ENCODE results near the gene GPAT2. TPM values are rescaled to one million over a fixed set of nuclear protein-coding genes. Genes with fewer than 3 reads are reported as not detected.
"Not testable (repeated sequence)": the region's sequence is repeated elsewhere in the genome, so short reads cannot be mapped to it uniquely, and the experiment has no call there.

GPAT2 gene
- total and polyA plus RNA-seq, 2 of the 4 experiments (the other 2 are of a cell fraction): 0.36 to 0.53 TPM

DNA sequence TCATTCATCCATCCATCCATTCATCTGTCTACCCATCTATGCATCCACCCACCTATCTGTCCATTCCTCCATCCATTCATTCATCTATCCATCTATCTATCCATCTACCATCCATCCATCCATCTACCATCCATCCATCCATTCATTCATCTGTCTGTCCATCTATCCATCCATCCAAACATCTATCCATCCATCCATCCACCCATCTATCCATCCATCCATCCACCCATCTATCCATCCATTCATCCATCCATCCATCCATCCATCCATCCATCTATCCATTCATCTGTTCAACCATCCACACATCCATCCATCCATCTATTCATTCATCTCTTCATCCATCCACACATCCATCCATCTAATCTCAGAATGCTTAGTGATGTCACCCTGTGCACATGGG, 30.0 kb upstream of the GPAT2 start:
- Histone ChIP-seq H3K27me3 (ENCODE audit: control insufficient read depth, insufficient read depth, low read length) (peaks cover 13% of the 10 kb centered on the region), H2BK5ac (ENCODE audit: low read depth, low read length, poor library complexity, severe bottlenecking) (peak overlapping the region; percentile 0)
- H2AK5ac ChIP-seq (ENCODE audit: low read depth, low read length); H3K4ac ChIP-seq (ENCODE audit: low read depth, low read length); POLR2A ChIA-PET (ENCODE audit: unreplicated experiment); H4K20me1 ChIP-seq (ENCODE audit: insufficient read depth, low read length); H2BK120ac ChIP-seq (ENCODE audit: low read depth, low read length); H3K4me3 ChIP-seq (ENCODE audit: insufficient read depth, low read depth, low read length); H3K9me3 ChIP-seq (ENCODE audit: control insufficient read depth, insufficient read depth, low read length); H3K36me3 ChIP-seq (ENCODE audit: control insufficient read depth, insufficient read depth, low read length); H4K8ac ChIP-seq (ENCODE audit: low read depth in 2 of 2, low read length in 2 of 2); ATAC-seq (ENCODE audit: low read depth); DNase-seq; H3K56ac ChIP-seq (ENCODE audit: extremely low read depth, insufficient read depth, low read length); BruUV-seq (replicated peaks); H4K91ac ChIP-seq (ENCODE audit: insufficient read depth, low read depth, low read length); H2BK20ac ChIP-seq (ENCODE audit: low read depth, low read length); intact Hi-C loops (cut with micrococcal nuclease); H3K23ac ChIP-seq (ENCODE audit: low read depth, low read length); H3K9ac ChIP-seq (ENCODE audit: low read depth, low read length); H3K14ac ChIP-seq (replicated peaks; ENCODE audit: low read depth, low read length); H3K9me1 ChIP-seq (ENCODE audit: insufficient read depth, low read length); dilution Hi-C loops (cut with HindIII; ENCODE audit: low sequenced_read_pairs, unreplicated experiment); H3K27ac ChIP-seq (ENCODE audit: insufficient read depth, low read length); H3K79me1 ChIP-seq (ENCODE audit: low read depth in 1 of 2, low read length in 2 of 2); H4K5ac ChIP-seq (ENCODE audit: low read depth, low read length); H2AFZ ChIP-seq (replicated peaks; ENCODE audit: low read length, poor library complexity); H3K4me1 ChIP-seq (ENCODE audit: control insufficient read depth, insufficient read depth, low read length); H2AK9ac ChIP-seq (replicated peaks; ENCODE audit: low read depth, low read length, poor library complexity); H3K4me2 ChIP-seq (ENCODE audit: low read depth, low read length); H2BK15ac ChIP-seq (ENCODE audit: low read depth, low read length); CTCF ChIA-PET; H3K18ac ChIP-seq (ENCODE audit: low read depth, low read length): not testable (repeated sequence)
- in situ Hi-C loops (cut with MboI; ENCODE audit: low sequenced_read_pairs): loop anchor here (25.0 kb wide), 1 partner anchor 1598 kb away; the partner anchor contains the start of genes ACTR1B and C2orf92

DNA sequence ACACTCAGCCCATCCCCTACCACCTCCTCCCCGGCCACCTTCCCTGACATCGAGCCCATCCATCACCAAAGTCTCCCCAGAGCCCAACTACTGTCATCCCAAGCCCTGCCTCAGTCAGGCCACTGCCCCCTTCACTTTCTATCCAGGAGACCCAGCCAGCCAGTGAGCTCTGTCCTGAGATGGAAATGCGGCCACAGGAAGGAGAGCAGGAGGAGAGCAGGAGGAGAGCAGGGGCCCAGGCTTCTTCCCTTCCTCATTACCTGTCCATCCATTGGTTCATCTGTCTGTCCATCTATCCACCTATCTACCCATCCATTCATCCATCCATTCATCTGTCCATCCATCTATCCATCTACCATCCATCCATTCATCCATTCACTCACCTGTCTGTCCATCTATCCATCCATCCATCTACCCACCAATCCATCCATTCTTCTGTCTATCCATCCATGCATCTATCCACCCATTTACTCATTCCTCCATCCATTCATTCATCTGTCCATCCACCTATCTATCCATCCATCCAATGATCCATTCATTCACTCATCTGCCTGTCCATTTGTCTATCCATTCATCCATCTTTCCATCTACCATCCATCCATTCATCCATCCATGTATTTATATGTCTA, 29.4 kb upstream of the GPAT2 start:
- DNase-seq; H4K5ac ChIP-seq (ENCODE audit: low read depth, low read length); H4K91ac ChIP-seq (ENCODE audit: insufficient read depth, low read depth, low read length); H3K23ac ChIP-seq (ENCODE audit: low read depth, low read length); H3K9me3 ChIP-seq (ENCODE audit: control insufficient read depth, insufficient read depth, low read length); H4K20me1 ChIP-seq (ENCODE audit: insufficient read depth, low read length); H3K4ac ChIP-seq (ENCODE audit: low read depth, low read length); H3K4me1 ChIP-seq (ENCODE audit: control insufficient read depth, insufficient read depth, low read length); H3K36me3 ChIP-seq (ENCODE audit: control insufficient read depth, insufficient read depth, low read length); H2AK9ac ChIP-seq (replicated peaks; ENCODE audit: low read depth, low read length, poor library complexity); ATAC-seq (ENCODE audit: low read depth); CTCF ChIA-PET; H2AFZ ChIP-seq (replicated peaks; ENCODE audit: low read length, poor library complexity); BruUV-seq (replicated peaks); POLR2A ChIA-PET (ENCODE audit: unreplicated experiment); H3K4me3 ChIP-seq (ENCODE audit: insufficient read depth, low read depth, low read length); H3K9me1 ChIP-seq (ENCODE audit: insufficient read depth, low read length); H4K8ac ChIP-seq (ENCODE audit: low read depth in 2 of 2, low read length in 2 of 2); H3K14ac ChIP-seq (replicated peaks; ENCODE audit: low read depth, low read length); H3K9ac ChIP-seq (ENCODE audit: low read depth, low read length); H2AK5ac ChIP-seq (ENCODE audit: low read depth, low read length); H3K27ac ChIP-seq (ENCODE audit: insufficient read depth, low read length); H2BK15ac ChIP-seq (ENCODE audit: low read depth, low read length); H3K56ac ChIP-seq (ENCODE audit: extremely low read depth, insufficient read depth, low read length); H3K79me1 ChIP-seq (ENCODE audit: low read depth in 1 of 2, low read length in 2 of 2); H3K4me2 ChIP-seq (ENCODE audit: low read depth, low read length); dilution Hi-C loops (cut with HindIII; ENCODE audit: low sequenced_read_pairs, unreplicated experiment); intact Hi-C loops (cut with micrococcal nuclease); H2BK20ac ChIP-seq (ENCODE audit: low read depth, low read length); H3K18ac ChIP-seq (ENCODE audit: low read depth, low read length); H2BK120ac ChIP-seq (ENCODE audit: low read depth, low read length): not testable (repeated sequence)
- peaks cover 13% of the 10 kb centered on the region for H3K27me3 ChIP-seq (ENCODE audit: control insufficient read depth, insufficient read depth, low read length)
- no CpG with 5 or more reads among the region's 3 CpGs for WGBS, 2 experiments (ENCODE audit: extremely low coverage in 2 of 2, insufficient read length in 1 of 2)
- H2BK5ac ChIP-seq (ENCODE audit: low read depth, low read length, poor library complexity, severe bottlenecking): peak overlapping the region; percentile 0
- in situ Hi-C loops (cut with MboI; ENCODE audit: low sequenced_read_pairs): loop anchor here (25.0 kb wide), 1 partner anchor 1598 kb away; the partner anchor contains the start of genes ACTR1B and C2orf92

All from IMR-90 (cell line).